Activated B cell treated with CpG ODN at 0.5 μM for 24 hours (primary cell): ENCODE results near the gene IPO8. TPM values are rescaled to one million over a fixed set of nuclear protein-coding genes. Genes with fewer than 3 reads are reported as not detected.

Experiments used
- ATAC-seq: fragments of 200-7000 bp; cut with Tn5 transposase; one replicate; pipeline ENCODE4 v1.10.0; 2021; ENCODE audit warnings: low read depth, mild to moderate bottlenecking, moderate library complexity
- CTCF ChIA-PET: fragments of 350-600 bp; sonication (Branson Sonifier 250); formaldehyde crosslinking; loops from one replicate; lab custom pipeline; 2021; ENCODE audit warnings: antibody characterized with exemption; lab: Charles Lee
- POLR2A ChIA-PET: fragments of 350-600 bp; sonication (Branson Sonifier 250); formaldehyde crosslinking; loops from one replicate; lab custom pipeline; 2021; ENCODE audit warnings: antibody characterized with exemption; lab: Charles Lee
- DNase-seq: peaks from one replicate; pipeline ENCODE4 v3.0.0; 2022
- H3K27ac Mint-ChIP-seq: one replicate; pipeline ENCODE4 v1.8.0; 2020; ENCODE audit warnings: mixed read lengths
- H3K27me3 Mint-ChIP-seq: one replicate; pipeline ENCODE4 v1.8.0; 2021; ENCODE audit warnings: mixed read lengths
- H3K36me3 Mint-ChIP-seq: one replicate; pipeline ENCODE4 v1.8.0; 2021; ENCODE audit warnings: low read depth, mixed read lengths
- H3K4me1 Mint-ChIP-seq: one replicate; pipeline ENCODE4 v1.8.0; 2021; ENCODE audit warnings: mixed read lengths
- H3K4me3 Mint-ChIP-seq: one replicate; pipeline ENCODE4 v1.8.0; 2020; ENCODE audit warnings: mild to moderate bottlenecking, mixed read lengths
- H3K9me3 Mint-ChIP-seq: one replicate; pipeline ENCODE4 v1.8.0; 2020; ENCODE audit warnings: mixed read lengths
- CTCF ChIP-seq: fragments of 200-600 bp; IDR thresholded peaks from one replicate; pipeline ENCODE4 v1.8.0; 2022; ENCODE audit warnings: antibody characterized with exemption, mild to moderate bottlenecking
- intact Hi-C: fragments of 100-400 bp; cut with micrococcal nuclease; formaldehyde crosslinking; loops from one replicate; pipeline ENCODE4 v1.15.1; 2024
- total RNA-seq: library from RNA; stranded (reverse); gene quantifications from 2 replicates; pipeline ENCODE4 v1.2.3, GENCODE V29; 2022

Gene IPO8
- total RNA-seq, 1 donor from 2014 or later: 52.0 TPM

DNA sequence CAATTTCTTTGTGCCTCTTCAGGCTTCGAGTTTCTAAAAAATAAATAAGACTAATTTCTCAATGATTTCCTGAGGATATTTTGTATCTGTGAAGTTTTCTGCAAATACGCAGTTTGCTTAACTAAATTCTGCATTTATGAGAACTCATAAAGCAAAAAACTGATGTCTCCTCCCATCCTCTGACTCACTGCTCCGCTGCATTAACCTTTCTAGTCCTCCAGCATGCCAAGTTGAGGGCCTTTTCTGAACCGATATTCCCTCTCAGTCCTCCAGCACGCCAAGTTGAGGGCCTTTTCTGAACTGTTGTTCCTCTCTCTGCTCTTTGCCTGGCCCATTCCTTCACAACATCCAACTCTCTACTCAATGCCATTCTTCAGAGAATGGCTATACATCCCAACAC is 3.2 kb downstream of the IPO8 start:
- H3K4me3 Mint-ChIP-seq: no peak overlapping the region

DNA sequence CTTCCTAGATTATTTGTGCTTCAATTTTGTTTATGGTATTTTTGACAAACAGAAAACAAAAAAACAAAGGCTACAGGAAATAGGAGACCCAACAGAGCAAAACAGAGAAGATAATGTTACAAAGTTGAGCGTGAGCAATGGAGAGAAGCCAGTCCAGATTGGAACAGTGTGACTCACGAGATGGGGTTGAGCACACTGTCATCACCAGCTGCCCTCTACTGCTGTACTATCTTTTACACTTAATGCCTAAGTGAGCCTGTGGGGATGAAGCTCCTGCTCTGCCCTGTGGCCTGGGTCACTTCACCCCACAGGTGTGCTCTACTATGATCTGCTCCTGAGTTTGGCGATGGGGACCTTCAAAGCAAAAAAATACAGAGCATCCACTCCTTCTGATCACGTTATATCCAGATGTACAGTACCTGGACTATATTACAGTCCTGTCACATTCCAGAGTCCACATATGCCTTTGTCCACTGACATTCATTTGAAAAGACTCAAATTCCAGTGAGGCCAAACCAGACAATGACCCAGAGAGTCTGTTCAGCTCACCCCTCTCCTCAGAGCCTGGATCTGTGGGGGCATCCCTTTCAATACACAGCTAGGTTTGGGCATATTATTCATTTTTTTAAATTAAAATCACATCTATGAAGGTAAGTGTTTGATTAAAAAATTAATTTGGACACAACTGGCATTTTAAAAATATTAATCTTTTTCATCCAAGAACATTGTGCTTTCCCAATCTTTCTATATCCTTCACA is 4.4 kb downstream of the IPO8 start:
- peaks cover 30% of the 10 kb centered on the region for H3K36me3 Mint-ChIP-seq
- H3K9me3 Mint-ChIP-seq: no peaks in the 10 kb centered on the region
- no peak for TF ChIP-seq CTCF
- DNase-seq: no peak
- no peak overlapping the region for H3K4me3 Mint-ChIP-seq
- POLR2A ChIA-PET: no interaction called here
- H3K27ac Mint-ChIP-seq: no peak overlapping the region
- no peak for ATAC-seq
- intact Hi-C loops: no loop called here
- peaks cover 42% of the 10 kb centered on the region for H3K4me1 Mint-ChIP-seq
- CTCF ChIA-PET: no interaction called here
- no peaks in the 10 kb centered on the region for H3K27me3 Mint-ChIP-seq

More for the DNA sequence above, 3.2 kb downstream of the IPO8 start:
- ChIA-PET CTCF (no interaction called here), POLR2A (no interaction called here)
- Mint-ChIP-seq H3K36me3 (peaks cover 27% of the 10 kb centered on the region), H3K27ac (no peak overlapping the region), H3K27me3 (no peaks in the 10 kb centered on the region), H3K9me3 (no peaks in the 10 kb centered on the region), H3K4me1 (peaks cover 44% of the 10 kb centered on the region)
- no peak for TF ChIP-seq CTCF
- ATAC-seq (no peak), DNase-seq (no peak)
- intact Hi-C loops: no loop called here

DNA sequence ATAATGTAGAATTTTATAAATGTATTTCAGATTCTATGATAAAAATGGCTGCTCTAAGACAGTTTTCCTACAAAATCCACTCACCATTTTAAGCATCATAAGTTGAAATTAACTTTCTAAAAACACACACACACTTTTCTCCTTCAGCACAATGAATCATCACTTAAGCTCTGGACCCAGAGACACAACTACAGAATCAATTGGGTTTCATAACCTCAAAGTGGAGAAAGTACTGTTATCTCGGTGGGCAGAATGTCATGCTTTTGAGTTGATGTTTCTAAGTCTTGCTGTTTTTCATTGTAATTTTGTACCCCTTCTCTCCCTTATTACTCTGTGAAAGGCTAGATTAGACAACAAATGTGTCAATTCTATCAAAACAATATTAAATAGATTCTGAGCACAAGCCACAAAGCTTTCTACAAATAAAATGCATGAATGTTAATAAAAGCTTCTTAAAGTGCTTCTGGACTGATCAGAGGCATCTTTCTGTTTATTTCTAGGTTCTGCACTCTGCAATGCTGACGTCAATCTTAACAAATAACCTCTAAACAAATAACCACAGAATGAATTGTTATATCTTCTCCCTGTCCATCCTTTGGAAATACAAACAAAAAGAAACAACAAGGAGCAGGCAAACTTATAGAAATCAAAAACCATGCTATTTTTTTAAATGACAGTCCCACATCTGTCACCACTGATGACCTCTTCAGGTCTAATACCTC is 8.2 kb downstream of the IPO8 start:
- ATAC-seq (no peak), DNase-seq (no peak)
- Mint-ChIP-seq H3K27ac (no peak overlapping the region), H3K4me3 (no peak overlapping the region), H3K9me3 (no peaks in the 10 kb centered on the region), H3K27me3 (no peaks in the 10 kb centered on the region), H3K4me1 (peaks cover 16% of the 10 kb centered on the region), H3K36me3 (peaks cover 46% of the 10 kb centered on the region)
- CTCF ChIA-PET: no interaction called here
- POLR2A ChIA-PET: no interaction called here
- intact Hi-C loops: no loop called here
- no peak for TF ChIP-seq CTCF

DNA sequence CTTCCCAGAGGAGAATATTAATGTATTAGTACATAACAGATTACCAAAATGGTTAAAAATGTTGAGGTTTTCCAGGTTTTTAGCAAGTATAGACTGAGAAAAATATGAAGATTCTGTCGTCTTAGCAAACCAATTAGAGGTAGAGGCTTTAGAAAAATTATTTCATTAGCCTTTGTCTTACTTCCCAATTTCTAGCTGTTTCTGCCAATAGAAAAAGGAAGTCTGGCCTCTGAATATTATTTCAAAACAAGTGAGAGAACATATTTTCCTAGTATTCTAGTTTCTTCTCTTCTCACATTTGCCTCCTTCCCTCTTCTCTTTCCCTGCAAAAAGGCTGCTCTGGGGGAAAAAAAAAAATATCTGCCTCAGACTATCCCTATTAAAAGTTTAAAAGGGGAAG is 16.4 kb downstream of the IPO8 start:
- no peaks in the 10 kb centered on the region for H3K4me1 Mint-ChIP-seq
- intact Hi-C loops: no loop called here
- H3K36me3 Mint-ChIP-seq: peaks cover 71% of the 10 kb centered on the region
- CTCF ChIA-PET: no interaction called here
- TF ChIP-seq CTCF: no peak
- H3K9me3 Mint-ChIP-seq: no peaks in the 10 kb centered on the region
- DNase-seq: no peak
- POLR2A ChIA-PET: no interaction called here
- ATAC-seq: no peak
- no peaks in the 10 kb centered on the region for H3K27me3 Mint-ChIP-seq
- no peak overlapping the region for H3K4me3 Mint-ChIP-seq
- H3K27ac Mint-ChIP-seq: no peak overlapping the region

- intact Hi-C loops: no loop called here
- Mint-ChIP-seq H3K27ac (no peak overlapping the region), H3K36me3 (peaks cover 67% of the 10 kb centered on the region), H3K4me3 (no peak overlapping the region), H3K9me3 (no peaks in the 10 kb centered on the region), H3K4me1 (no peaks in the 10 kb centered on the region), H3K27me3 (no peaks in the 10 kb centered on the region)
- POLR2A ChIA-PET: no interaction called here
- DNase-seq (no peak), ATAC-seq (no peak)
- CTCF ChIA-PET: no interaction called here
- TF ChIP-seq CTCF: no peak
Measured at GRCh38 chr12:30678221-30678620, 17.4 kb downstream of the IPO8 start.
